Motor neuron (in vitro differentiated cells): ENCODE data around the gene UBXN2A. TPM values are rescaled to one million over a fixed set of nuclear protein-coding genes. Genes with fewer than 3 reads are reported as not detected.
"Not testable (repeated sequence)": the region's sequence is repeated elsewhere in the genome, so short reads cannot be mapped to it uniquely, and the experiment has no call there.

Source experiments
- ATAC-seq, 8 experiments: fragments of 200-7000 bp; cut with Tn5 transposase; replicated peaks in 6 of 8; 2 replicates each; pipeline ENCODE4 v1.8.0; 2021; ENCODE audit warnings: mild to moderate bottlenecking in 8 of 8, moderate library complexity in 8 of 8
- H3K27ac ChIP-seq, 2 donors: fragments of 250-450 bp; sonication (Bioruptor Pico); 2 replicates each; pipeline ENCODE4 v1.9.0; 2021; ENCODE audit warnings: antibody characterized with exemption in 2 of 2, mild to moderate bottlenecking in 2 of 2, moderate library complexity in 1 of 2
- H3K4me1 ChIP-seq, 2 donors: fragments of 250-450 bp; sonication (Bioruptor Pico); replicated peaks in 1 of 2; 2 replicates each; pipeline ENCODE4 v1.6.1; 2021; ENCODE audit warnings: antibody characterized with exemption in 2 of 2, mild to moderate bottlenecking in 2 of 2, moderate library complexity in 1 of 2
- H3K4me3 ChIP-seq, 5 donors: fragments of 250-450 bp; sonication (Bioruptor Pico); 2 replicates each; pipeline ENCODE4 v1.9.0; 2021; ENCODE audit warnings: antibody characterized with exemption in 5 of 5, mild to moderate bottlenecking in 5 of 5, moderate library complexity in 4 of 5
- WGBS, 10 experiments: fragments of 450-650 bp; shearing (Covaris generic); methylation state at CpG; one replicate each; pipeline ENCODE4 v1.0.0; 2022; 5-methylcytosine and 5-hydroxymethylcytosine counted together
- in situ Hi-C, 9 experiments: fragments of 400-800 bp; cut with MboI; loops; one replicate each; pipeline ENCODE4 v1.15.0; 2021; ENCODE audit warnings: low sequenced_read_pairs in 9 of 9, low pct_unique_long_range_greater_than_20kb in 2 of 9; ENCODE audit not compliant: unreplicated experiment in 9 of 9
- total RNA-seq, 8 experiments: library from RNA; unstranded; fragments of 300-600 nt; gene quantifications; 2 replicates each; pipeline versions ENCODE4 v1.2.3 to v1.2.4, GENCODE V29; 2022

UBXN2A gene
- total RNA-seq, 8 experiments from 2014 or later = 12.7 to 18.2 (median 14.1) TPM

DNA sequence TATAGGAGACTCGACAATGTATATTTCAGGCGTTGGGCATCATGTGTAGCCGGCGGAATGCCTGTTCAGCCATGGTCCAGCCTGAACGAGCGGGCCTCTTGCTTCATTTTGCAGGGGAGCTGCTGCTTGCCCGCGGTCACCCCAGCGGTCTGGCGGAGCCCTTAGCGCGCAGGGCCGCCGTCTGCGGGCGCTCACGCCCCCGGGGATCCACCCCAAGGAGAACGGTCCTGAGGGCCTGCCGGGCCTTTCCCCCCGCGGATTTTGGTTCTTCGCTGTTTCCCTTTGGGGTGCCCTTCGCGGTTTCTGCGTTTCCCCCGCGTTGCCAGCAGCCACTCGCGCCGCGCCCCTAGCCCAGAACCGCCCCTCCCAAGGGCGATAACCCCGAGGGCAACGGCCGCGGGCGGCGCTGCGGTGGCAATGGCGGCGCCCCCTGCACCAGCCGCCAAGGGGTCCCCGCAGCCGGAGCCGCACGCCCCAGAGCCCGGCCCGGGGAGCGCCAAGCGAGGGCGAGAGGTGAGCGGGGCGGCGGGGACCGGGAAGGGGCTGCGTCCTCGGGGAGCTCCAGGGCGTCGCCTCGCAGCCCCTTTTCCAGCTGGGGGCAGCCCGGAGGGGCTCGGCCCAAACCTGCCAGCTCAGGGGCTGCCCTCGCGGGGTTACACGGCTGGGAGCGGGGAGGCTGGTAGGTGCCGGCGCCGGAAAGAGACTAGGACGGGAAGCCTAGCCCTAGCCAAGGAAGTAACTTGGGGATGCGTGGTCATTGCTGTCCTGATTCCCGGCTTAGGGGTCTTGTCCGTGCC is 69.6 kb downstream of the UBXN2A start, which contains the start of gene MFSD2B:
TSS of gene MFSD2B (plus strand) at position 406 of the 797 bp plus-strand sequence. CDS start at position 418, 12 bp downstream.
- no peak within 1 kb of the TSS for H3K27ac ChIP-seq
- peaks cover 2 to 6% of the 10 kb centered on the region in 2 donors for H3K4me1 ChIP-seq
- in situ Hi-C loops = no loop called here
- H3K4me3 ChIP-seq = peak within 1 kb of the TSS in 4 of 5 donors; percentile 9 to 23 (median 22)
- peak; percentile 33 to 62 (median 45) for ATAC-seq
- WGBS, 10 experiments = 13 to 90% (median 33%) methylated on average over 2 to 4 of the region's 75 CpGs; no CpG with 5 or more reads in 7 of the 10 experiments

DNA sequence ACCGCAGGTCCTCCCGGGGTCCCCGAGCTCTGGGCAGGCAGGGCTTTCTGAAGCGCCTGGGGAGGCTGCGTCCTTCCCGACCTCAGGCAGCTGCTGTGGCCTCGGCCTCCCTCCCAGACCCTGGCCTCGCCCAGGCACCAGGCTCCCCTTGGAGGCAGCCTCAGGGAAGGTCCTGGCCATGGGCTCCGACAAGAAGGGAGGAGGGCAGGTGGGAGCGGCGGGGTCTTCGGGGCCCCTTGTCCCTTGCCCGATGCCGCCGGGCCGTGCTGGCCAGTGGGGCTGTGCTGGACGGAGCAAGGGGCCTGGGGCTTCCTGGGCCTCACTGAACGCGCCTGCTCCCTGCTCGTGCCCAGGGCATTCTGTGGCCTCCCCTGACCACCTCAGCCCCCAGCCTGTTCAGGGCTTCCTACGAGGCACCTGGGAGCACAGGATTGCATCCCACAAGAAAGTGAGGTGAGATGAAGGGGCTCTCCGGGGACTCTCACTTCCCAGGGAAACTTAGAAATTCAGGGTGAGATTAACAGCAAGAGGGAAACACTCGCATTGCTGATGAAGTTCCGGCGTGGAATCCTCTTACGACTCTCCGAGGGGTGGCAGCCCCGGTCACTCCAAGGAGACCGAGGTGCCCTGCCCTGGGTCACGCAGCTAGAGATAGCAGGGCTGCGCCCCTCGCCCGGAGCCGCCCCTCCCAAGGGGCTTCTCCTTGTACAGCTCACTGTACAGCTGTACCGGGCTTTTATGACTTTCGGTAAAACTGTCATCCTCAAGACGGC is 70.4 kb downstream of the UBXN2A start:
- Histone ChIP-seq H3K27ac (no peak overlapping the region), H3K4me3 (no peak overlapping the region), H3K4me1 (peaks cover 4 to 6% of the 10 kb centered on the region in 2 donors)
- in situ Hi-C loops = no loop called here
- 51 to 100% (median 86%) methylated on average over 1 to 12 of the region's 37 CpGs; no CpG with 5 or more reads in 3 of the 10 experiments for WGBS, 10 experiments
- ATAC-seq = peak in 7 of 8 experiments; percentile 12 to 21 (median 16)

DNA sequence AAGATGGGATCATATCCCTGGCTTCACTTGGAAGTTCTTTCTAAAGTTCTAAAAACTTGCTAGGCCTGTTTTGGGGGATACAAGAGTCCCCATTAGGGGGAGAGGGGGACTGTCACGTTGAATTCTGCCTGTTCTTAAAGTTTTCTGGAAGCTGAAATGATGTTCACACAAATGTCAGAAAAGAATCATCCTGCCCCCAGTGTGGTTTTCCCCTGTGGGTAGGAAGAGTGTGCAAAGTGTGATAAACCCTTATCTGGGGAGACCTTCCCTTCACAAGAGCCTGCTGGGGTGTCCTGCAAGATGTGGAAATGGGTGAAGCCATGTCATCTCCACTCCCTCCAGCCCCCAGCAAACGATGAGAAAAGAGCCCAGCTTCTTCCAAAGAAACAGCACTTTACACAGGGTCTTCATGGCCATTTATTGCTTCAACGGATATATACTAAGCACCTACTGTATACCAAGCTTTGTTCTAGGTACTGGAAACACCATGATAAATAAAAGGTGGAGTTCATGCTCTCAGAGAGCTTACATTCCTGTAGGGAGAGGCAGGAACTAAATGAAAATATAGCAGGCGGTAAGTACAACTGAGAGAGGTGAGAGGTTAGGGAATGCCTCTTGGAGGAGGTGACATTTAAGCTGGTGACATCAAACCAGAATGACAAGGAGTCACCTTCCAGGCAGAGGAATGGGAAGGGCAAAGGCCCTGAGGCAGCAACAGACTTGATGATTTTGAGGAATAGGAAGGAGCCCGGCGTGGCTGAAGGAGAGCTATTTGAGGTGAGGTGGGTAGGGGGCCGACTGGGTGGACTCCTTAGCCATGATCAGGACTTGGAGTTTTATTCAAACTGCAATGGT is 71.2 kb downstream of the UBXN2A start:
- no peak overlapping the region for H3K4me3 ChIP-seq
- H3K27ac ChIP-seq = no peak overlapping the region
- WGBS, 10 experiments = 50 to 92% (median 81%) methylated on average over 1 to 7 of the region's 7 CpGs; no CpG with 5 or more reads in 1 of the 10 experiments
- in situ Hi-C loops = no loop called here
- ATAC-seq = no peak
- peaks cover 7 to 9% of the 10 kb centered on the region in 2 donors for H3K4me1 ChIP-seq

DNA sequence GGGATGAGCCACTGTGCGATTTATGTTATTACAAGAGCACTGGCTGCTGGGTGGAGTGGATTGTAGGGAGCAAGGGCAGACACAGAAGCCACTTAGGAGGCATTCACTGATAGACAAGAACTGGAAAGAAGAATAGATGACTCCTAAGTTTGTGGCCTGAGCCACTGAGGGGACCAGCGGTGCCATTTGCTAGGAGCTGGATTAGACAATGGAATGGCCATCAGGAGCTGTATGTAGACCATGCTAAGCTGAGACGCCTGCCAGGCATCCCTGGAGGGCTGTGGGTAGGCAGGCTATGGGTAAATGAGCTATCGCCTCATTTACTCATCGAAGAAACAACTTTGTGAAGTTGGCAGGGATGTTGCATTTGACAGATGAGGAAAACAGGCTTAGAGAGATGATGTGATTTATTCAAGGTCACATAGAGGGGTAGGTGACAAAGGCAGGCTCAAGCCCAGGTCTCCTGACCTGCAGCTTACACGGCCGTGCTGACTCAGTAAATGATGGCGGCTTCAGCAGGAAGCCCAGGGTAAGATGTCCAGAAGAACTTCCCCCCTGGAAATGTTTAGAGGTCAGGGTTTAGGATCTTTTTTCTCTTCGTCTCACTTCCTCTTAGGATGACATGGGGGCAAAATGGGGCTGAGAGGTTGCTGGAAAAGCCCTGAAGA is 72.4 kb downstream of the UBXN2A start:
- ATAC-seq = no peak
- WGBS, 10 experiments = 55 to 94% (median 75%) methylated on average over 1 to 6 of the region's 9 CpGs; no CpG with 5 or more reads in 2 of the 10 experiments
- in situ Hi-C loops = no loop called here

DNA sequence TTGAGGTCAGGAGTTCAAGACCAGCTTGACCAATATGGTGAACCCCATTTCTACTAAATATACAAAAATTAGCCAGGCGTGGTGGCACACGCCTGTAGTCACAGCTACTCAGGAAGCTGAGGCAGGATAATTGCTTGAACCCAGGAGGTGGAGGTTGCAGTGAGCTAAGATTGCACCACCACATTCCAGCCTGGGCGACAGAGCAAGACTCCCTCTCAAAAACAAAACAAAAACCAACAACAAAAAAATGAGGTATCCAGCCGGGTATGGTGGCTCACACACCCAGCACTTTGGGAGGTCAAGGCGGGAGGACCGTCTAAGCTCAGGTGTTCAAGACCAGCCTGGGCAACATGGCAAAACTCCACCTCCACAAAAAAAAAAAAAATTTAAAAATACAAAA is 74.6 kb downstream of the UBXN2A start:
- ATAC-seq, H3K4me1 ChIP-seq, H3K4me3 ChIP-seq, H3K27ac ChIP-seq, in situ Hi-C loops: not testable (repeated sequence)
- 80 to 100% (median 99%) methylated on average over 1 to 6 of the region's 6 CpGs; no CpG with 5 or more reads in 4 of the 10 experiments for WGBS, 10 experiments

More for the DNA sequence above, 72.4 kb downstream of the UBXN2A start:
- Histone ChIP-seq H3K27ac (no peak overlapping the region), H3K4me3 (no peak overlapping the region), H3K4me1 (peaks cover 7 to 9% of the 10 kb centered on the region in 2 donors)

DNA sequence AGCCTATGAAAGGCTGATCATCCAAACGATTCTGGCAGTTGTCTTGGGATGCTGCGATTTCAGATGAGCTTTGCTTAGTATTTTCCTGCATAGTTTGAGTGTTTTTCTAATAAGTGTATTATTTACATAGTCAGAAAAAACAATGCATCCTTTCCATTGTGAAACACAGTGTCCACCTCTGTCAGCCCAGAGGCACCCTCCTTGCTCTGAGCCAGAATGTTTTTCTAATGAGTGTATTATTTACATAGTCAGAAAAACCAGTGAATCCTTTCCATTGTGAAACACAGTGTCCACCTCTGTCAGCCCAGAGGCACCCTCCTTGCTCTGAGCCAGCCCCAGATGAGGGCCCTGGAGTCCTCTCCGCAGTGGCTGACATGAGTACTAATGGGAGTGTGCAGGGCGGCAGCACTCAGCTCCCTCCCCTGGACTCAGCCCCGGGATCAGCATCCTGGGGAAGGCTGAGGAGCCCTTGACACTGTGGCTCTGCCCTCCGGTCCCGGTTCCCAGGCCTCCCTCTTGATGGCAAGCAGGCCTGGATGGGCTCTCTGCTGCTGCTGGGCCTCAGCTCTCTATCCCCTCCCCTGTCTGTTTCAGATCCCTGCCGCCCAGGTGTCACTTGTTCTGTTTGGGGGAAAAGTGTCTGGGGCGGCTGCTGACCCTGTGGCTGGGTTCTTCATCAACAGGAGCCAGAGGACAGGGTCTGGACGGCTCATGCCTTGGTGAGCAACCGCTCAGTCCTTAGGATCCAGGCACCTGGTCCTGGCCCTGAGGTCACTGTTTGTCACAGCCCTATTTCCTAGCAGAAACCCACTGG is 75.5 kb downstream of the UBXN2A start:
- H3K4me3 ChIP-seq = no peak overlapping the region
- in situ Hi-C loops = no loop called here
- H3K4me1 ChIP-seq = peaks cover 5 to 10% of the 10 kb centered on the region in 2 donors
- WGBS, 10 experiments = 0 to 100% (median 60%) methylated on average over 1 to 7 of the region's 11 CpGs; no CpG with 5 or more reads in 1 of the 10 experiments
- peak; percentile 78 to 96 (median 87) for ATAC-seq
- H3K27ac ChIP-seq = peak overlapping the region in 1 of 2 donors; percentile 37

DNA sequence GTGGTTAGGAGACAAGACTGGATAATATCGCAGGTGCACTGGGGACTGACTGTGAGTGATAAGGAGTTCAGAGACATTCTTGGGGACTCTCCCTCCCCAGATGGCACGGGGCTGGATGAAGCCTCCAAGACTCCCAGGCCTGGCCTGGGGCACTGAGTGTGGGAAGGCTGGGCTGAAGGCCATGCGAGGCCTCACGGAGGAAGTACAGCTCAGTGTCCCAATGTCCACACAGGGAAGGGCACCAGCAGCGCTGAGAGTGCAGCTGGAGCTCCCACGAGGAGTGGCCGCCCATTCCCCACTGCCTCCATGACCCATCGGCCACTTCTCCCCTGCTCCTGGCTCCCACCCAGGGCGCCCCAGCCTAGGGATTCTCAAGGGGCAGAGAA is 76.1 kb downstream of the UBXN2A start:
- peak in 2 of 8 experiments; percentile 3 to 4 for ATAC-seq
- H3K4me3 ChIP-seq = no peak overlapping the region
- peaks cover 5 to 10% of the 10 kb centered on the region in 2 donors for H3K4me1 ChIP-seq
- WGBS, 10 experiments = 79 to 100% methylated on average over 1 to 5 of the region's 9 CpGs; no CpG with 5 or more reads in 8 of the 10 experiments
- in situ Hi-C loops = no loop called here
- H3K27ac ChIP-seq = no peak overlapping the region

DNA sequence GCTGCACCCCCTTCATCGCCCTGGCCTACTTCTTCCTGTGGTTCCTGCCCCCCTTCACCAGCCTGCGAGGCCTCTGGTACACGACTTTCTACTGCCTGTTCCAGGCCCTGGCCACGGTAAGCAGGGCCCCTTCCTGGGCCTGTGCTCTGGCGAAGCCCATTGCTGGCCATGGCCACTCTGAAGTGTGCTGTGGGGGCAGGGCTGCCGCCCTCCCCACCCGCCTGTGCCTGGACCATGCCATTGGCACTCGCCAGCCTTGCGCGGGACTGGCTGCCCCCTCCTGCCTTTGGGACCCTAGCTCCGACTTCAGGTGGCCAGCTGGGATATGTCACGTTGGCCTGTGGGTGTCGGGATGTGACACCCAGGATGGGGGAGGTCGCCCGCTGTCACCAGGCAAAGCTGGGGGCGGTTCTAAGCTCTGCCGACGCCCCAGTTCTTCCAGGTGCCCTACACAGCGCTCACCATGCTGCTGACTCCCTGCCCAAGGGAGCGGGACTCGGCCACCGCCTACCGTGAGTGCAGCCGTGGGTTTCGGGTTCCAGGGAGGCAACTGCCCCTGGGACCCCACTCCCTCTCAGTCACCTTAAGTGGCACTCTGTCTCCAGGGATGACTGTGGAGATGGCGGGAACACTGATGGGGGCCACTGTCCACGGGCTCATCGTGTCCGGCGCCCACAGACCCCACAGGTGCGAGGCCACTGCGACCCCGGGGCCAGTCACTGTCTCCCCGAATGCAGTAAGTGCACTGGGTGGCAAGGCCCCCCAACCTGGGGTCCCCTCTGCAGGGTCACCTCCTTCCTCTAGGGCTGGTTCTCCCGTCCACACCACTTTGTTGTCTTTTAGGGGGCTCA is 76.8 kb downstream of the UBXN2A start:
- ATAC-seq = no peak
- no peak overlapping the region for H3K27ac ChIP-seq
- in situ Hi-C loops = no loop called here
- 70 to 100% (median 89%) methylated on average over 1 to 9 of the region's 35 CpGs; no CpG with 5 or more reads in 5 of the 10 experiments for WGBS, 10 experiments
- peaks cover 5 to 10% of the 10 kb centered on the region in 2 donors for H3K4me1 ChIP-seq
- H3K4me3 ChIP-seq = no peak overlapping the region

DNA sequence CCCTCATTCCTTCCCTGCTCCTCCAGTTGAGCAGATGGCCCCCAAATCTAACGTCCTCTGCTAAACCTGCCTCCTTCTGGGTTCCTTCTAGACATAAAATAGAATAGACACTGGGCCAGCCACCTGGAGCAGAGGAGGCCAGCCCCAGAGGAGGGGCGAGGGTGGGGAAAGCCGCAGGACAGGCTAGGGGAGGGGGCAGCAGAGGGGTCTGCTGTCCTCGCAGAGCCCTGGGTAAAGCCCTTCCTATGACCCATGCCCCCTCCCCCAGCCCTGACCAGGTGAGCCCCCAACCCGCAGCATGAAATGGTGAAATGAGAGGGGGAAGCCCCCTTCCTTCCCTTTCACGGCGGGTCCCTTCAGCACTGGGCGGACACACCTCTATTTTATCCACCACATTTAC is 77.4 kb downstream of the UBXN2A start:
- no peak for ATAC-seq
- H3K4me3 ChIP-seq = no peak overlapping the region
- peaks cover 5 to 10% of the 10 kb centered on the region in 2 donors for H3K4me1 ChIP-seq
- in situ Hi-C loops = no loop called here
- no peak overlapping the region for H3K27ac ChIP-seq
- 92% methylated on average over 2 of the region's 8 CpGs; no CpG with 5 or more reads in 9 of the 10 experiments for WGBS, 10 experiments

DNA sequence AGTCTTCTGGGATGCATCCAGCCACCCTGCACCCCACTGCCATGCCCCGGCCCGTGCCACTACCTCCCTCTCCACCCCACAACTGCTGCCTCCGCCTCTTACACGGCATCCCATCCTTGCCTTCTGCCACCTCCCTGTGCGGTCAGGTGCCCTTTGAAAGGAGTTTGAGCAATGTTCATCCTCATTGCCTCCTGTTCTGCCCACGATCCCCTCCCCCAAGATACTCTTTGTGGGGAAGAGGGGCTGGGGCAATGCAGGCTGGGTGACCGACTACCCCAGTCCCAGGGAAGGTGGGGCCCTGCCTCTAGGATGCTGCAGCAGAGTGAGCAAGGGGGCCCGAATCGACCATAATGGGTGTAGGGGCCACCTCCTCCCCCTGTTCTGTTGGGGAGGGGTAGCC is 78.0 kb downstream of the UBXN2A start:
- Histone ChIP-seq H3K4me3 (no peak overlapping the region), H3K27ac (no peak overlapping the region), H3K4me1 (peaks cover 5 to 10% of the 10 kb centered on the region in 2 donors)
- in situ Hi-C loops = no loop called here
- 65 to 90% (median 76%) methylated on average over 3 to 8 of the region's 9 CpGs; no CpG with 5 or more reads in 6 of the 10 experiments for WGBS, 10 experiments
- ATAC-seq = no peak

DNA sequence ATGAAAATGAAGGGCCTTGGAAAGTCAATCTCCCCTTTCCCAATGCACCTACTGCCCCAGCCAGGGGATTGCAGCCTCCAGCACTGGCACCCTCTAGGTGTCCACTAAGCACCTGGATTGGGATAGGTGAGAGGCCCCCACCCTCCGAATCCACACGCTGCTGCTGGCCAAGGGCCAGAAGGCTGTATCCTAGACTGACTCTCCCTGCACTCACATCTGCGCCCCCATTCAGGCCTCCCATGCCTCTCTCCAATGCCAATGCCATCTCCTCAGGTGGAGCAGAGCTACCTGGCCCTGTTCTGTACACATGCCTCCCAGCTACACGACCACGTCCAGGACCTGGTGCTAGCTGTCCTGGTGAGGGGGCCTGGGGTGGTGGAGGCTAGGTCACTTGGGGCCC is 79.5 kb downstream of the UBXN2A start:
- in situ Hi-C loops = no loop called here
- Histone ChIP-seq H3K4me3 (no peak overlapping the region), H3K27ac (no peak overlapping the region), H3K4me1 (peaks cover 5 to 10% of the 10 kb centered on the region in 2 donors)
- 100% methylated on average over 2 of the region's 5 CpGs; no CpG with 5 or more reads in 9 of the 10 experiments for WGBS, 10 experiments
- no peak for ATAC-seq
